DOHH2 (cell line): Measurements from ENCODE around the gene TEX19.

ENCODE experiments used
- H3F3A ChIP-seq: fragments of 200-600 bp; sonication (generic), shearing (Covaris generic); 2 replicates; pipeline ENCODE4 v1.6.0; 2016; ENCODE audit warnings: antibody characterized with exemption, mild to moderate bottlenecking; ENCODE audit not compliant: control insufficient read depth, insufficient read depth
- H3K27ac ChIP-seq: fragments of 200-600 bp; sonication (generic); 2 replicates; pipeline ENCODE4 v1.5.1; 2014; ENCODE audit warnings: low read depth, mild to moderate bottlenecking, low read length, moderate library complexity
- H3K27me3 ChIP-seq: fragments of 200-600 bp; sonication (generic); 2 replicates; pipeline ENCODE4 v1.6.1; 2014; ENCODE audit warnings: mild to moderate bottlenecking, low read length, mixed read lengths; ENCODE audit not compliant: control insufficient read depth
- H3K36me3 ChIP-seq: fragments of 200-600 bp; sonication (generic); 2 replicates; pipeline ENCODE4 v1.6.1; 2014; ENCODE audit warnings: mild to moderate bottlenecking, low read length, moderate library complexity, mixed read lengths; ENCODE audit not compliant: control insufficient read depth
- H3K4me1 ChIP-seq: fragments of 200-600 bp; sonication (generic); 2 replicates; pipeline ENCODE4 v1.6.1; 2014; ENCODE audit warnings: mild to moderate bottlenecking, low read length, mixed read lengths; ENCODE audit not compliant: control insufficient read depth
- H3K4me2 ChIP-seq: fragments of 200-600 bp; sonication (generic); 2 replicates; pipeline ENCODE4 v1.6.0; 2014; ENCODE audit warnings: mild to moderate bottlenecking, low read length, moderate library complexity
- H3K4me3 ChIP-seq: fragments of 200-600 bp; sonication (generic); 2 replicates; pipeline ENCODE4 v1.5.1; 2014; ENCODE audit warnings: mild to moderate bottlenecking, low read length, mixed read lengths
- H3K79me2 ChIP-seq: fragments of 200-600 bp; sonication (generic); 2 replicates; pipeline ENCODE4 v1.6.1; 2014; ENCODE audit warnings: mild to moderate bottlenecking, low read length, mixed read lengths; ENCODE audit not compliant: control insufficient read depth
- H3K9me2 ChIP-seq: fragments of 200-600 bp; sonication (generic); replicated peaks from 2 replicates; pipeline ENCODE4 v1.6.1; 2014; ENCODE audit warnings: mild to moderate bottlenecking, low read length, mixed read lengths; ENCODE audit not compliant: control insufficient read depth
- H3K9me3 ChIP-seq: fragments of 200-600 bp; sonication (generic); 2 replicates; pipeline ENCODE4 v1.6.1; 2014; ENCODE audit warnings: antibody characterized with exemption, low read length, mixed read lengths; ENCODE audit not compliant: control insufficient read depth, insufficient read depth
- H4K20me1 ChIP-seq: fragments of 200-600 bp; sonication (generic); 2 replicates; pipeline ENCODE4 v1.6.0; 2014; ENCODE audit warnings: low read depth, mild to moderate bottlenecking, antibody characterized with exemption, low read length, moderate library complexity; ENCODE audit not compliant: control insufficient read depth, insufficient read depth
- CTCF ChIP-seq: fragments of 200-600 bp; sonication (generic); IDR thresholded peaks from one replicate; pipeline ENCODE4 v1.5.1; 2014; ENCODE audit warnings: antibody characterized with exemption, mild to moderate bottlenecking, low read depth, low read length; ENCODE audit not compliant: poor library complexity, severe bottlenecking
- EZH2phosphoT487 ChIP-seq: fragments of 200-600 bp; sonication (generic); IDR thresholded peaks from 2 replicates; pipeline ENCODE4 v1.6.1; 2017; ENCODE audit warnings: borderline replicate concordance, mild to moderate bottlenecking, antibody characterized with exemption, low read length, moderate library complexity, mixed read lengths

TEX19 gene

GRCh38 chr17:82405051-82405450 lies 46.0 kb downstream of the TEX19 start:
- no peaks in the 10 kb centered on the region for H3F3A ChIP-seq
- H3K4me3 ChIP-seq: no peak overlapping the region
- H3K4me2 ChIP-seq: no peak overlapping the region
- peaks cover 9% of the 10 kb centered on the region; the same call in 1 of the 2 replicates for H3K4me1 ChIP-seq
- H3K79me2 ChIP-seq: no peaks in the 10 kb centered on the region
- H4K20me1 ChIP-seq: no peaks in the 10 kb centered on the region
- H3K9me3 ChIP-seq: no peaks in the 10 kb centered on the region
- no peaks in the 10 kb centered on the region for H3K27me3 ChIP-seq
- no peak overlapping the region for H3K27ac ChIP-seq
- H3K36me3 ChIP-seq: peaks cover 6% of the 10 kb centered on the region; the same call in 1 of the 2 replicates
- TF ChIP-seq CTCF (no peak), EZH2phosphoT487 (no peak)
- no peaks in the 10 kb centered on the region for H3K9me2 ChIP-seq

GRCh38 chr17:82406131-82406671 lies 47.2 kb downstream of the TEX19 start:
- Histone ChIP-seq H3K9me3 (no peaks in the 10 kb centered on the region), H3K4me2 (no peak overlapping the region), H3K4me3 (no peak overlapping the region), H3K79me2 (no peaks in the 10 kb centered on the region), H3K36me3 (peaks cover 6% of the 10 kb centered on the region; the same call in 1 of the 2 replicates), H4K20me1 (no peaks in the 10 kb centered on the region), H3K4me1 (peaks cover 7% of the 10 kb centered on the region; the same call in 1 of the 2 replicates), H3K27me3 (no peaks in the 10 kb centered on the region), H3F3A (no peaks in the 10 kb centered on the region), H3K9me2 (no peaks in the 10 kb centered on the region), H3K27ac (no peak overlapping the region)
- TF ChIP-seq EZH2phosphoT487 (no peak), CTCF (no peak)

- Histone ChIP-seq H3K27me3 (no peaks in the 10 kb centered on the region), H3K9me2 (no peaks in the 10 kb centered on the region), H3K4me2 (no peak overlapping the region), H3F3A (no peaks in the 10 kb centered on the region), H4K20me1 (no peaks in the 10 kb centered on the region), H3K9me3 (no peaks in the 10 kb centered on the region), H3K4me3 (no peak overlapping the region), H3K4me1 (peaks cover 7% of the 10 kb centered on the region; the same call in 1 of the 2 replicates), H3K36me3 (peaks cover 6% of the 10 kb centered on the region; the same call in 1 of the 2 replicates), H3K27ac (no peak overlapping the region), H3K79me2 (no peaks in the 10 kb centered on the region)
- no peak for TF ChIP-seq EZH2phosphoT487
- TF ChIP-seq CTCF: no peak
Observed at GRCh38 chr17:82407255-82407654, 48.2 kb downstream of the TEX19 start.
